ENCODE measurements around the gene OR6M1. TPM values are rescaled to one million over a fixed set of nuclear protein-coding genes. Genes with fewer than 3 reads are reported as not detected.

The OR6M1 gene
- total RNA-seq, 1 experiment from 2014 or later: not detected

DNA sequence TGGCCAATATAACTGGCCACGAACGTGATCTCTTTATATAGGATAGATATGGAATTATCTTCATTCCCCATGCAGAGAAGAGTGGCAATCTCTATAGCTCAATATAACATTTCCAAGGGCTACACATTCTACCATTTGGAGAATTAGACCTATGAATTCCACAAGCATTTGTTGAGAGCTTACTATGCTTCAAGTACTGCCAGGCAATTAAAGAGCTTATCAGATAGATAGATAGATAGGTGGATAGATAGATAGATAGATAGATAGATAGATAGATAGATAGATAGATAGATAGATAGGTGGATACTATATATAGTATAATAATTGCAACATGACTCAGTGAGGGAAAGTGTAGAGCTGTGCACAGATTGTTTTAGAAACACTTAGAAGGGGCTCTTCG, 50.3 kb downstream of the OR6M1 start:
- Histone ChIP-seq H3K4me3 (ENCODE audit: low read length) (no peak overlapping the region), H3K36me3 (ENCODE audit: insufficient read depth, low read length) (no peaks in the 10 kb centered on the region), H3K9me2 (replicated peaks; ENCODE audit: insufficient read depth, low read length) (no peaks in the 10 kb centered on the region), H4K20me1 (ENCODE audit: insufficient read depth, low read depth, low read length) (no peaks in the 10 kb centered on the region), H3K4me1 (ENCODE audit: low read length) (peaks cover 5% of the 10 kb centered on the region), H3K27me3 (ENCODE audit: low read length) (no peaks in the 10 kb centered on the region), H3K4me2 (ENCODE audit: low read depth, low read length, poor library complexity, severe bottlenecking) (no peak overlapping the region), H2AFZ (ENCODE audit: low read length) (no peak overlapping the region), H3K9me3 (ENCODE audit: low read length) (no peaks in the 10 kb centered on the region), H3K79me2 (ENCODE audit: low read length) (no peaks in the 10 kb centered on the region), H3K27ac (ENCODE audit: low read length) (no peak overlapping the region), H3K9ac (ENCODE audit: low read length) (no peak overlapping the region)
- no peak for DNase-seq

Small RNAs within 50 kb of the gene (small RNA-seq; reads per million reads assigned to genes)
- not detected for gene RNU1-21P

Other genes with a start within 250 kb of the OR6M1 start
- gene SCN3B, start 151.7 kb downstream of the OR6M1 start, total RNA-seq (2014; rRNA removed; shearing (Covaris generic); ENCODE audit: low replicate concordance): not detected in 2 replicates
- 4.7 and 8.7 TPM in 2 replicates for gene ZNF202, start 64.7 kb downstream of the OR6M1 start, total RNA-seq (2014; rRNA removed; shearing (Covaris generic); ENCODE audit: low replicate concordance)
- not detected in 2 replicates for gene OR6X1, start 51.8 kb downstream of the OR6M1 start, total RNA-seq (2014; rRNA removed; shearing (Covaris generic); ENCODE audit: low replicate concordance)
- gene TMEM225, start 79.3 kb upstream of the OR6M1 start, total RNA-seq (2014; rRNA removed; shearing (Covaris generic); ENCODE audit: low replicate concordance): not detected in 2 replicates
- gene OR8D4, start 95.8 kb upstream of the OR6M1 start, total RNA-seq (2014; rRNA removed; shearing (Covaris generic); ENCODE audit: low replicate concordance): not detected in 2 replicates
- gene OR4D5, start 133.3 kb upstream of the OR6M1 start, total RNA-seq (2014; rRNA removed; shearing (Covaris generic); ENCODE audit: low replicate concordance): not detected in 2 replicates
- gene OR6T1, start 137.5 kb upstream of the OR6M1 start, total RNA-seq (2014; rRNA removed; shearing (Covaris generic); ENCODE audit: low replicate concordance): not detected in 2 replicates
- not detected in 2 replicates for gene OR10S1, start 171.4 kb upstream of the OR6M1 start, total RNA-seq (2014; rRNA removed; shearing (Covaris generic); ENCODE audit: low replicate concordance)
- gene OR10G6, start 188.8 kb upstream of the OR6M1 start, total RNA-seq (2014; rRNA removed; shearing (Covaris generic); ENCODE audit: low replicate concordance): not detected in 2 replicates
- gene OR10G4, start 206.6 kb upstream of the OR6M1 start, total RNA-seq (2014; rRNA removed; shearing (Covaris generic); ENCODE audit: low replicate concordance): not detected in 2 replicates
- gene OR10G9, start 216.7 kb upstream of the OR6M1 start, total RNA-seq (2014; rRNA removed; shearing (Covaris generic); ENCODE audit: low replicate concordance): not detected in 2 replicates
- gene OR10G8, start 220.4 kb upstream of the OR6M1 start, total RNA-seq (2014; rRNA removed; shearing (Covaris generic); ENCODE audit: low replicate concordance): not detected in 2 replicates
- not detected in 2 replicates for gene OR10G7, start 235.0 kb upstream of the OR6M1 start, total RNA-seq (2014; rRNA removed; shearing (Covaris generic); ENCODE audit: low replicate concordance)

All from Karpas-422 (cell line).